Measurements from ENCODE around the gene CLDN3.

The CLDN3 gene

DNA sequence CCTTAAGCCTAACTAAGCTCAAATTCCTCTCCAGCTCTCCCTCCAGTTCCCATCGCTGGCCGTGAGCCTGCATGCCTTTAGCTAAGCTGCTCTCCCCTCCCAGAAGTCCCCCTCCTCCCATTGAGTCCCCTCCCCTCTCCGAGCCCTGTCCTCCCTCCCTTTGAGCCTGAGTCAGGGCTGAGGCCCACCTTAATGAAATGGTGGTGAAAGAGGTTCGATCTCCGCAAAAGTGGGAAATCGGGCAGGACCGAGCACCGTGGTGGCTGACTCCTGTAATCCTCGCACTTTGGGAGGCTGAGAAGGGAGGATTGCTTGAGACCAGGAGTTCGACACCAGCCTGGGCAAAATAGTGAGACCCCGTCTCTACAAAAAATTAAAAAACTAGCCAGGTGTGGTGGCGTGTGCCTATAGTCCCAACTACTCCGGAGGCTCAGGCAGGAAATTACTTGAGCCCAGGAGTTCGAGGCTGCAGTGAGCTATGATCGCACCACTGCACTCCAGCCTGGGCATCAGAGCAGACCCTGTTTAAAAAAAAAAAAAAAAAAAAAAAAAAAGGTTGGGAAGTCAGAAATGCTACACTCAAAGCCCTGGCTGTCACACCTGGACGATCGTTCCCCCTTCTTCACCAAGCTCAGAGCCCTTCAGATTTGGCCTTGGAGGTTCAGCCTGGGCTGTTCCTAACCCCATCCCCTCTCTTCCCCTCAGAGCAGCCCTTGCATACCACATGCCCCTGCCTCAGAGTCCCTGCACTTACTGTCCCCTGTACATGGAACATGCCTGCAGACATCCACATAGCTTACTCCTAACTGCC, 995 bp upstream of the CLDN3 start:
- DNase-seq: no peak

DNA sequence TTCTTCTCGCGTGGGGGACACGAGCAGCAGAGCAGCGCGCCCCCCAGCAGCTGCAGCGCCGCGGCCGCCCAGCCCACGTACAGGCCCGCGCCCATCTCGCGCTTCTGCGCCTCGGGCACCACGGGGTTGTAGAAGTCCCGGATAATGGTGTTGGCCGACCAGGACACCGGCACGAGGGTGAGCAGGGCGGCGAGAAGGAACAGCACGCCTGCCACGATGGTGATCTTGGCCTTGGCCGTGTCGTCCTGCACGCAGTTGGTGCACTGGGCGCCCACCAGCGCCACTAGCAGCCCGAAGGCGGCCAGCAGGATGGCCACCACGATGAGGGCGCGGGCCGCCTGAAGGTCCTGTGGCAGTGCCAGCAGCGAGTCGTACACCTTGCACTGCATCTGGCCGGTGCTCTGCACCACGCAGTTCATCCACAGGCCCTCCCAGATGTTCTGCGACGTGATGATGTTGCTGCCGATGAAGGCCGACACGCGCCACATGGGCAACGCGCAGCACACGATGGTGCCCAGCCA, 529 bp downstream of the CLDN3 start:
- DNase-seq: no peak

DNA sequence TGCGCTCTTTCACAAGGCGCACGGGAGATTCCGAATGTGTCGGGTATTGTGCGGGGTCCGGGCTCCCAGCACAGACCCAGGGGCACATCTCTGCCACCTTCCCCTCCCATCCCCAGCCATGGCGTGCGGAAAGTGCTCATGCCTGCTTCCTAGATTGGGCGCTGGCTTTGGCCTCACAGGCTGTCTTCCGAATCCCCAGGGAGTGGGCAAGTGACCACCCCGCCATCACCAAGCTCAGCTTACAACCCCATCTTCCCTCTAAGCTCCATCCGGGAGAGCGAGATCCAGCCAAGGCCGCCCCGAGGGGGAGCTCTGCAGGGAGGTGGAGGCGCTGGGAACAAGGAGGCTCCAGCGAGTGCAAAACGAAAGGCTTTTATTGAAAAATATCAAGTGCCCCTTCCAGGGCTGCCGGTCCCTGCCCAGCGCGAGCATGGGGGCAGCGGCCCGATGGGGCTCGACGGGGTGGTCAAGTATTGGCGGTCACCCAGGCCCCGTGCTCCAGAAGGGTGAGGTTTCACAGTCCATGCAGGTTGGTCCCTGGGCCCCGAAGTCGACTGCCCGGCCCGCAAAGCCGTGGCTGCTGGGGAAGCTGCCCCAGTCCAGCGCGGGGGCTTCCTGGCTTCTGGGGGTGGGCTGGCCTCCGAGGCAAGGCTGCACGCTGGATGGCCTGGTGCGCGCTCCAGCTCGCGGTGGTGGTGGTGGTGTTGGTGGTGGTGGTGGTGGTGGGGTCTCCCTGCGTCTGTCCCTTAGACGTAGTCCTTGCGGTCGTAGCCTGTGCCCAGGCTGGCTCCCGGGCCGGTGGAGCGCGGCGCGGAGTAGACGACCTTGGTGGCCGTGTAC, 1.2 kb downstream of the CLDN3 start:
- no peak for DNase-seq

DNA sequence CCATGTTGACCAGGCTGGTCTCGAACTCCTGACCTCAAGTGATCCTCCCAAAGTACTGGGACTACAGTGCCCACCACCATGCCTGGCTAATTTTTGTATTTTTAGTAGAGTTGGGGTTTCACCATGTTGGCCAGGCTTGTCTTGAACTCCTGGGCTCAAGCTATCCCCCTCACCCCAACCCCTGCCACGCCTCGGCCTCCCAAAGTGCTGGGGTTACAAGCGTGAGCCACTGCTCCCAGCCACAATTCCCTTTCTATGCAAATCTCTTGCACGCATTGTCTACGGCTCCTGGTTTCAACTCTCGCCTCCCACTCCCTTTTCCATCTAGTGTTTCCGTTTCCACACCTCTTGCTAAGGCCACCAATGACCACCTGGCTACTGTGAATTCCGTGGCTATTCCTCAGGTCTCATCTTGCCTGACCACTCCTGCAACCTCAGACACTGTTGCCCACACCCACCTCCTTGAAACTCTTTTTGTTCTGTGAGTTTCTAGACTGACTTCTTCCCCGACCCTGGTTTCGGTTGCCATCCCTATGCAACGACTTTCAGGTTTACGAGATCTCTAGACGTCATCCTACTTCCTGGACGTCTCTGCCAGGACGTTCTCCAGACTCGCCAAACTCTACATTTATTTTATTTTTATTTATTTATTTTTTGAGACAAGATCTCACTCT, 3.4 kb downstream of the CLDN3 start:
- DNase-seq: no peak

DNA sequence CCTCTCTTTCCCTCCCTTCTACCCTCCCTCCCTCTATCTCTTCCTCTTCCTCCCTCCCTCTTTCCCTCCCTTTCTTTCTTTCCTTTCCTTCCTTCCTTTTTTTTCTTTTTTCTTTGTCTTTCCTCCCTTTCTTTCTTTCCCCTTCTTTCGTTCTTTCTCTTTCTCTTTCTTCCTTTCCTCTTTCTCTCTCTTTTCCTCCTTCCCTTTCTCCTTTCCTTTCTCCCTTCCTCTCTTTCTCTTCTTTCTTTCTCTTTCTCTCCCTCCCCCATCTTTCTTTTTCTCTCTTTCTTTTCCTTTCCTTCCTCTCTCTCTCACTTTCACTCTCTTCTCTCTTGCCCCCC, 7.4 kb downstream of the CLDN3 start:
- no peak for DNase-seq

DNA sequence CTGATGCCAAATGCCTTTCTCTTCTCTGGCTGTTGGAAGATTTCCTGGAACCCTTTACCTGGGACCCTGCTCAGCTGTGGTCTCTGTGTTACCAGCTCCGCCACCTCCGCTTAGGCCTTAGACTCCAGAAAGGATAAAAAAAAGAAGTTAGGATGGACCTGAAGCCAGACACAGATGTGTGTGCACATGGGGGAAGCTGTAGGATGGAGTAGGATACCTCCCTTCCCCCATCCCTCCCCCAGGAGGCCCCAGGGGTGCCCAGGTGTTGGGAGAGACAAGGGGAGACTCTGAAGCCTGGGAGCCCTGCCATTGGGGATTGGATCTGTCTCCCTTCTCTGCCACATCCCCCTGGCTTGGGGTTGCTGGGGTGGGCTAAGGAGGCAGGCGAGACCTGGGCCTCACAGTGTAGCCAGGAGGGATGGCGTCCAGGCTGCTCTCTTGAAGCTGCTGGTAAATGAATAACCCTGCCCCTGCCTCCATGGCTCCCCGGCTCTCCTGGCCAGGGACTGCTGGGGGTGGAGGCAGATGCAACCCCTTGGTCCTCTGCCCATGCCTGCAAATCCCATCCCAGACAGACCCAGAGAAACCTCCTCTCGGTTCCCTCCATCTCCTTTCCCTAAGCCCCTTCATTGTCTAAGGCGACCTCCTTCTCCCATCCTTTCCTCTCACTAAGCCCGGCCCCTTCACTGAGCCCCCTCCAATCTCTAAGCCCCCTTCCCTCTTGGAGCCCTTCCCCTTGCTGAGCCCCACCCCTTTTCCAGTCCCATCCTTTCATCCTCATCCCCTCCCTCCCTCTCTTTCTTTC, 8.0 kb downstream of the CLDN3 start:
- no peak for DNase-seq

DNA sequence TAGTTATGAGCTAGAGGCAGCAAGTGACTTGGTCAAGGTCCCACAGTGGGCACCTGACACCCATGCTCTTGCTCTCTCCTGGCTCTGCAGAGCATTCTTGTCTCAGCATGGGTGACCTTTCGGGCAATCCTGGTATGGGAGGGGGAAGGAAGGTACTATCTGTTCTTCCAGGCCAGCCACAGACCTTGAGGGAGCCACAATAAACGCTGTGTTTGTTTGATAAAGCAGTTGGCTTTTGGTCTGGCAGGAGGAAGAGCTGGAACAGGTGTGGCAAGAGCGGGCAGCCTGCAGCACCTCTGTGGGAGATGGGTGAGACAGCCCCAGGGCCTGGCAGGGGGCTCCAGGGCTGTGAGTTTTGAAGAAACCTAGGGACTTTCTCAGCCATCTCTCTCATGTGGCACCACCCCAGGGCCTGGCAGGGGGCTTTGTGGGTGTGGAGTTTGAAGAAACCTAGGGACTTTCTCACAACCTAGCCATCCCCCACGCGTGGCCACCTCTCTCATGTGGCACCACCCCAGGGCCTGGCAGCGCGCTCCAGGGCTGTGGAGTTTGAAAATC, 11.4 kb downstream of the CLDN3 start:
- DNase-seq: no peak

DNA sequence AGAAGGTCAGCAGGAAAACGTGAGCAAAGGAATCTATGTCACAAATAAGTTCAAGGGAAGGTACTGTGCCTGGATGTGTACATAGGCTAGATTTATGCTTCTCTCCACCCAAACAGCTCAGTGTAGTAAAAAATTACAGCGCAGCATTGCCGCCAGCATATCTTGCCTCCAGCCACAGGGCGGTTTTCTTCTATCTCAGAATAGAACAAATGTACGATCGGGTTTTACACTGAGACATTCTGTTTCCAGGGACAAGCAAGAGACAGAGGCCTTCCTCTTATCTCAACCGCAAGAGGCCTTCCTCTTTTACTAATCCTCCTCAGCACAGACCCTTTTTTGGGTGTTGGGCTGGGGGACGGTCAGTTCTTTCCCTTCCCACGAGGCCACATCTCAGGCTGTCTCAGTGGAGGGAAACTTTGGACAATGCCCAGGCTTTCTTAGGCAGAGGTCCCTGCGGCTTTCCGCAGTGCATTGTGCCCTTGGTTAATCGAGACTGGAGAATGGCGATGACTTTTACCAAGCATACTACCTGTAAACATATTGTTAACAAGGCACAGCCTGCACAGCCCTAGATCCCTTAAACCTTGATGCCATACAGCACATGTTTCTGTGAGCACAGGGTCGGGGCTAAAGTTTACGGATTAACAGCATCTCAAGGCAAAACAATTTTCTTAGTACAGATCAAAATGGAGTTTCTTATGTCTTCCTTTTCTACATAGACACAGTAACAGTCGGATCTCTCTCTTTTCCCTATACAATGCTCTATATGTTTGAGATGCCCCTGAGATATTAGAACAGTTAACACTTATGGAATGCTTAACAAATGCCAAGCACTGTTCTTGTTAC, 19.9 kb downstream of the CLDN3 start:
- DNase-seq: no peak

DNA sequence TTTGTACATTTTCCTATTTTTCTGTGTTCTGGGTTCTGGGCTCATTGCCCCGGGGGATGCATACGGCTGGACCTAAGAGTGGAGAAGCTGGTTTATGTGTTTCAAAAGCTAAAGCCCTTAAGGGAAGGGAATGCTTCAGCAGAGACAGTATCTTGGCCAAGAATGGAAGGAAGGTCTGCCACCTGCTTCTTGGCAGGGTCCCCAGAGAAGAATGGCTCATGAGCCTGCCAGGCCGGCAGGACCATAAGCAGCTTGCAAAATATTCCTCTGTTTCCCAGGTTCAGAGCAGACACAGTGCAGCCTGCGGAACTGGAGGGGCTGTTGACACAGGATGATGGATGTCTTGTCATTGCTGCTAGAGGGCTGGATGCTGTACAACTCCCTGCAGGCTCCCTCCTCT, 23.7 kb downstream of the CLDN3 start:
- no peak for DNase-seq

DNA sequence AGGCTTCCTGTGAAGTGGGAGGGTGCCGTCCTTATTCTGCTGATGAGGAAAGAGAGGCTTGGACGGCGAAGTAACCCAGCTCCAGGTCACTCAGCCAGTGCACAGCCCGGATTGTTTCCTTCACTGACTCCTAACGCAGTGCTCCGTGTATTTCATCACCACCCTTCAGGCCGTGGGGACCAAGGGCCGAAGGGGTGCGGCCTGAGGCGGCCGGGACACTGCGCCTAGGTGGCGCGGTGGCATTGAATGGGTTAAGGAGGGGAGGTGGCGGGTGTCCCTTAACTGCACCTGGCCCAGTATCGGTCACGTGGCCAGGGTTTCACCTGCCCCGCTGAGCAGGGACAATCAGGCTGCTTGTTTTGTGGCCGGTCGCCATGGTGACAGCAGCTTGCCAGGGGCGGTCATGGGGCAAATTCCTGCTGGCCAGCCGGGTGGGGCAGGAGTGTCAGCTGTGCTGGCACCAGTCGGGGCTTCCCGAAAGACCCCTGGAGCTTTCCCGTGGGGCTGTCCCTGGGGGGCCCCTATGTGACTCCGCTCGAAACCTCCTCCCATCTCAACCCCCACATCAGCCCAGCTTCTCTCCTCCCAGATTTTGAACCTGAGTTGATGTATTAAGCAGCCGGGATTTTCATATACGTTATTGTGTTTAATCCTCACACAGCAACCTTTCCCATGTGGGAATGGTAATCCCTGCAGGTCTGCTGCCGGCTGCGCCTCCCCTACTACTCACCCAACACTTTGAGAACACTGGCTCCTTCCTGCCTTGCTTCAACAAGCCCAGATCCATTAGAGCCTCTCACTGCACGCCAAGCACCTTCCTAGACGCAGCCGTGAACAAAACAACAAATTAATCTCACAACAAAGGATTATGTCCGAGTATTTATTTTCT, 27.1 kb downstream of the CLDN3 start:
- no peak for DNase-seq

DNA sequence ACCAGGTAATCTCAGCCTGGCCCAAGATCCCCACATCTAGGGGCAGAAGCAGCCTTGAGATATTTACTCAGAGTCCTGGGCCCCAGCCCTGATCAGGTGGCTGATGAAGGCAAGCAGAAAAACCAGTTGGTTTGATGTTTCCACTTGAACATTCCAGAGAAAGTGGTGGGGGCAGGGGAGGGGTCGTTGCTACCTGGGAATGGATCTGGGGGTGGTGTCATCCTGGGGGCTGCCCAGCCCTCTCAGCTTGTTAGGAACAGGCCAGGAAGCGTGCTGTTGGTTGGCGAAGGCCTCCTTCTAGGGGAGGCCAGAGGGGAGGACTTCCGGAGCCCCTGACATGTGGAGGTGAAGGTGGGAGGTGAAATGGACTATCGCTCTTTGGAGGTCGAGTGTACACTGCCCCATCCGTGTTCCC, 27.7 kb downstream of the CLDN3 start:
- DNase-seq: no peak

DNA sequence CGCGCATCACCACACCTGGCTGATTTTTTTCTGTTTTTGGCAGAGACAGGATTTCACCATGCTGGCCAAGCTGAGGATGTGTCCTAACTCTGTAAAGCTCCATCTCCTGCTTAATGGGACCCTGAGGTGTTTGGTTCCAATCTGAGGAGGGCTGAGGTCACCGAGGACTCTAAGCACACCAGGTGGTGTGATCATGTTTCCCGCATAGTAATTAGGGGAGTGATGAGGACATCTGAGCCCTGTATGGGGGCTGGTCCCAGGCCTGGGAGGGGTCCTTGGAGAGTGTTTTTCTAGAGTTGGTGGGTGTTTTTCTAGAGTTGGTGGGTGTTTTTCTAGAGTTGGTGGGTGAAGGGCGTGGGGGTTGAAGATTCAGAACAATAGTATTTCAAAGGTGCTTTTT, 28.5 kb downstream of the CLDN3 start:
- DNase-seq: no peak

DNA sequence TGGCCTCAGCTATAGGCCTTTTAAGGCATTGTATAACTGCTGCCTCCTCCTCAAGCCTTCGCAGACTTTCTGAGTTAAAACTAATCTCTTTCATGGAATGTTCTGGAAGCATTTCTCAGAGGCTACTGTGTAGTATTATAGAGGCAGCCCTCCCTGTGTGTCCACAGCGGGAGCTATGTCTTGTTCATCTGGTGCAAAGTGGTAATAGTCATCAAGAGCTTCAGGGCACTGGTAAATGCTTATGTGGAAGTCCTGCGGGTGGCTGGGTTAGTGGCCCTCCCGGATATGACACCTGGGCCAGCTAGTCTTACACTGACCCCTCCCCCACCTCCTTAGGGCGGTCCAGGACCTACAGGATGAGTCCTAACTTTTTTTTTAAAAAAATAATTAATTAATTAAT, 29.3 kb downstream of the CLDN3 start:
- DNase-seq: no peak

DNA sequence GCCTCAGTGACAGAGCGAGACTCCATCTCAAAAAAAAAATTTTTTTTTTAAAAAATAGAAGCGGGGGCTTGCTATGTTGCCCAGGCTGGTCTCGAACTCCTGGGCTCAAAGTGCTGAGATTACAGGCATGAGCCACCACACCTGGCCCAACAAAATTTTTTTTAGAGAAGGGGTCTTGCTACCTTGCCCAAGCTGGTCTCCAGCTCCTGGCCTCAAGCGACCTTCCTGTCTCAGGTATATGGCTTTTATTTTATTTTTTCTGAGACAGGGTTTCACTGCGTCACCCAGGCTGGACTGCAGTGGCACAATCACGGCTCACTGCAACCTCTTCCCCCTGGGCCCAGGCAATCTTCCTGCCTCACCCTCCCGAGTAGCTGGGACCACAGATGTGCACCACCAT, 29.9 kb downstream of the CLDN3 start:
- no peak for DNase-seq

DNA sequence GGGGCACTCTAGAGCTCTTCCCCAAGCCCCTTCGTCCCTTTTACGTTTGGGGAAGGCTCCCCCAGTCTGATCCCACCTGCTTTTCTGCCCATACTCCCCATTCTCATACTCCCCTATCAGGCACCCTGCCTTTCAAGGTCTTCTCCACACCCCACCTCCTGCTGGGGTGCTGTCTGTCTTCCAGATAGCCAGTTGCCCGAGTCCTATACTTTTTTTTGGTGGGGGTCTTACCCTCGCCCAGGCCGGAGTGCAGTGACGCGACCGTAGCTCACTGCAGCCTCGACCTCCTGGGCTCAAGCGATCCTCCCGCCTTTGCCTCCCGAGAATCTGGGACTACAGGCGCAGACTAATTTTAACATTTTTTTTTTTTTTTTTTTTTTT, 30.7 kb downstream of the CLDN3 start:
- DNase-seq: no peak

DNA sequence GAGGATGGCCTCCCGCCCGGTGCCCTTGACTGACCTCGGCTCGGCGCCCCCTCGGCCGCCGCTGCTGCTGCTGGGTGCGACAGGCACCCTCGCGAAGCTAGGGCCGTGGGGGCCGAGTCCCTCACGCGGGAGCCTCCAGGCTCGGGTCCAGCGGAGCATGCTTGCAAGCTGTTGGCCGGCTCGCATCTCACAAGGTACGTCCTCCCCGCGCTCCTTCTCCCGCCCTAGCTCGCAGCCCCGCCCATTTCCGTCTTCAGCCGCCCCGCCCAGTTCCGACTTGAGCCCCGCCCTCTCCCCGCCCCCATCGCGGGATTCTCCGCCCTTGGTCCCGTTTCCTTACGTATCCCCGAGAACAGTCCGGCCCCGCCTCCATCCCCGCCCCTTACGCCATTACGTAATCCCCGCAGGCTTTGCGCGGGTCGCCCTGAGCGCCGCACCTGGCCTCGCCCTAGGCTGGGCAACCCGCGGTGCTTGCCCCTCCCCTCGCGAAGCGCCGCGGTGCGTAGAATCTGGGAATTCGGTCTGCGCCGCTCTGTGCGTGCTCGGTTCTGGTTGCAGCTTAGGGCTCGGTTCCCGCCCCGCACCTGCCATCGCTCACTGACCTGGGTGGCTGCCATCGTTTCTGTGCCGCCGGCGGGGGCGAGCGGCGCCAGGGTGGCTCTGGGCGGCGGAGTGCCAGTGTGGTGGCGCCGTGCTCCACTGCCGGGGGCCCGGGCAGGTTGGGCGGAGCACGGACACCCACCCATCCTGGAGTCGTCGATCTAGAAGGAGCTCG, 31.3 kb downstream of the CLDN3 start, which contains the start of gene ABHD11:
Gene ABHD11 (minus strand): TSS at position 191 of the 775 bp plus-strand sequence. CDS start 32 bp downstream, at position 159.
- DNase-seq: peak; percentile 99

DNA sequence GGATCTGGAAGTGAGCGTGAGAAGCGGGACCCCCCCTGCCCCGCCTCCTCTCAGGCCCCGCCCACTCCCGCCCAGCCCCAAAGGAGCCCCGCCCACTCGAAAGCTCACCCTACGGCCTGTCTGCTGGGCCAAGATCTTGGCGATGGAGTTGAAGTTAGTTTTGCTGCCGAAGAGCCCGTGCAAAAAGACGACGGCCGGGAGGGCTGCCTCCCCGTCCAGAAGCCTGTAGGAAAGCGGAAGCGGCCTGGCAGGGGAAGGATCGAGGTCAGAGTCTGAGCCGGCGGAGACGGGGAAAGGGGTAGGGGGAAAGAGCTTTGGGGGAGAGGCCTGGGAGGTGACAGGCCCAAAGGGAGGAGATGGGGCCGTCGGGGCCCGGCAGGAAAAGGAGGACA, 31.9 kb downstream of the CLDN3 start:
- peak; percentile 81 for DNase-seq

DNA sequence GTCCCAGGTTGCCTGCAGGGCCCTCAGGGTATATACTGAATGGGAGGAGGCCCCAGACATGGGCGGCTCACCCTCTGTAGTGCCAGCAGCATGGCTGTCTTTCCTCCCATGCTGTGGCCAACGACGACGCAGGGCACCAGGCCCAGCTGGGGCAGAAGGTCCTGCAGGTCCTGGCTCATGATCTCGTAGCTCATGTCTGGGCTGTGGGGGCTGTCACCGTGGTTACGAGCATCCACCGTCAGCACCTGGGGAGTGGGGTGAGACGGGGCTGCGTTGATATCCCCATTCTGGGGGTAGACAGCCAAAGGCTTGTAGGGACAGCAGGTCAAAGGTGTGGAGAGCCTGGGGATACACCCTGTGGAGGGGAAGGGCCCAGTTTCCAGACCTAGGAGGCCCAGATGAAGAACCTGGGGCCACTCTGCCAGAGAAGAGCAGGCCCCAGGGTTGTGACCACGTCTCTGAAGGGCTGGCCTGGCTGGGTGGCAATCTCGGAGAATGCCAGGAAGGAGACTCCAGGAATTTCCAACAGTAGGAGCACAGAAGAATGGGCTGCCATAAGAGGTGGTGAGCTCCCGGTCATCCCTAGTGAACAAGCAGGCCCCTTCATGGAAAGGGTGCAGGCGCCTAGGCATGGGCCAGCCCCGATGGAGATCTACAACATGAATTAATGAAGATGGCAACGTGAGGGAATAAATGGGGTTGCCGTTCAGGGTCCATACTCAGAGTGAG, 32.4 kb downstream of the CLDN3 start:
- DNase-seq: no peak

DNA sequence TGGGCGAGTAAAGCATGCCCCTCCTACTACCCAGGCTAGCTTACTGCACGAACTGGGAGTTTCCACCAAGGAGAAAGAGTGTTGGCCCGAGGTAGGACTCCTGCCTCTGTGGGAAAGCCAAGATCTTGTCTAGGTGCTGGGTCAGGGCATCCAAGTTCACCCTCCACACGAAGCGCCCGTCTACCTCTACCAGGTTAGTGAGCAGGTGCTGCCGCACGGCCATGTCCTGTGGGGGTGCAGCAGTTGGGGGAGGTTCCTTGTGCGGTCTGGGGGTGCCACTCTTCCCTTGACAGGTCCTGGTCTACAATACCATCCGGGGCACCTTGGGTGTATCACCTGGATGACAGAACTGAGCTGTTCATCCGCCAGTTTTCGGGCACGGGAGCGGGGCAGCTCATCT, 33.2 kb downstream of the CLDN3 start:
- DNase-seq: no peak

Data from CD4-positive, alpha-beta T cell treated with Interleukin-17A for 4 hours (primary cell).